NCI-H345 treated with DMSO at 0.1 percent for 48 hours (cell line): ENCODE results near the gene EPG5.
"Not testable (repeated sequence)": the region's sequence is repeated elsewhere in the genome, so short reads cannot be mapped to it uniquely, and the experiment has no call there.

ENCODE experiments used
- DNase-seq: peaks from one replicate; lab custom pipeline; 2025; ENCODE audit not compliant: unreplicated experiment; lab: John Stamatoyannopoulos, UW

The EPG5 gene

DNA sequence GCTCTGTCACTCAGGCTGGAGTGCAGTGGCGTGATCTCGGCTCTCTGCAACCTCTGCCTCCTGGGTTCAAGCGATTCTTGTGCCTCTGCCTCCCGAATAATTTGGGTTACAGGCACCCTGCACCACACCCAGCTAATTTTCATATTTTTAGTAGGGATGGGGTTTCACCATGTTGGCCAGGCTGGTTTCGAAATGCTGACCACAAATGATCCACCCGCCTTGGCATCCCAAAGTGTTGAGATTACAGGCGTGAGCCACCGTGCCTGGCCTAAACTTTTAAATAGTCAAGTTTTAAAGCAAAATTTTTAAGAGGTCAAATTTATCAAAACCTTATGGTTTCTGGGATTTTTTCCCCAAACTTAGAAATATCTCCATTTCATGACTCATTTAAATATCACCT is 148.4 kb downstream of the EPG5 start:
- DNase-seq = not testable (repeated sequence)

DNA sequence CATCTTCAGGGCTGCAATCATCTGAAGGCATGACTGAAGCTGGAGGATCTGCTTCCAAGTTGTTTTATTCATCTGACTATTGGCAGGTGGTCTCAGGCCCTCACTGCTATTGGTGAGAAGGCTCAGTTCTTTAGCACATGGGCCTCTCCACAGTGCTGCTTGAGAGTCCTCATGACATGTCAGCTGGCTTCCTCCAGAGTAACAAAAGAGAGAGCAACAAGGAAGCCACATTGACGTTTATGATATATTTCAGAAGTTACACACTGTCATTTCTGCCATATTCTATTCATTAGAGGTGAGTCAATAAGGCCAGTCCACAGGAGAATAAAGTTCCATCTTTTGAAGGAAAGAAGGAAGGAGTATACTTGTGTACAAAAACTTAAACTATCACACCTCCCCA is 149.6 kb downstream of the EPG5 start:
- no peak for DNase-seq

DNA sequence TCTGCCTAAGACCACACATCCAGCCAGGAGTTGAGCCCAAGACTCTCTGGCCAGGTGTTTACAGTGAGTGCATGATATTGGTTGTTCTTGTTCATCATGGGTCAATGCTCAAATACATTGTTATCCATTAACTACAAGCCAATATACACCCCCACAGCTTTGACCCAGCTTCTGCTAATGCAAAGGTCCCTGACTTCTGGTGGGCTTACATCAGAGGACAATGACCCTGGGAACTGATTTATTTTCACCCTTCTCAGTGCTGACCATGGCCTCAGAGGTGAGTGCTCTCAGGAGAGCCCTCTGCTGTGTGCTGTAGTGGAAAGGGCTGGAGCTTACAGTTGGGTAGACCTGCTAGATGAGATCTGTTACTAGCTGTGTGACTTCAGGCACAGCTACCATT is 152.4 kb downstream of the EPG5 start:
- not testable (repeated sequence) for DNase-seq

DNA sequence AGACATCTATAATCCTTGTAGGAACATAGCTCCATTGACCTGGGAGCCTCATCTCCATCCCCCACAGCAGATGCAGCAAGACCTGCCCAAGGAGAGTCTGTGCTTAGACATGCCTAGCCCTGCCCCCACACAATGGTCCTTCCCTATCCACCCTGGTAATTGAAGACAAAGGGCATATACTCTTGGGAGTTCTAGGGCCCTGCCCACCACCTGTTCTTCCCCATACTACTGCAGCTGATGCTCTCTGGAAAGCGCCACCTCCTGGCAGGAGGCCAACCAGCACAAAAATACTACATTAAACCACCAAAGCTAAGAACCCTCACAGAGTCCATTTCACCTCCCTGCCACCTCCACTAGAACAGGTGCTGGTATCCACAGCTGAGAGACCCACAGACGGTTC is 160.0 kb downstream of the EPG5 start:
- DNase-seq = peak; percentile 17

DNA sequence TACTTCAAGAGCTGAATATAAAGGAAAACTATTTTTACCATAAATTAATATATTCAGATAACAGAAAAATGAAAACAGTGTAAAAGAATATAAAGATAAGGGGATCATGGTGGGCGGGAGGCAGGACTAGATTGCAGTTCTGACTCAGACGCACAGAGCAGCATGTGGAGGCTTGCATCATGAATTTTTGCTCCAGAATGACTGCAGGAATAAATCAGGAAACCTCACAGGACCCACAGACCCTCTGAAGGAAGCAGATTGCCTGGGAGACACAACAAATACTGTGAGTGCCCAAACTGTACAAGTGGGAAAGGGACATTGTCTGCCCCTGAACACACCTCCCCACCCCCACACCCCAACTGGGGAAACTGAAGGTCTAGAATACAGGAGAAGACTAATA is 160.9 kb downstream of the EPG5 start:
- no peak for DNase-seq

DNA sequence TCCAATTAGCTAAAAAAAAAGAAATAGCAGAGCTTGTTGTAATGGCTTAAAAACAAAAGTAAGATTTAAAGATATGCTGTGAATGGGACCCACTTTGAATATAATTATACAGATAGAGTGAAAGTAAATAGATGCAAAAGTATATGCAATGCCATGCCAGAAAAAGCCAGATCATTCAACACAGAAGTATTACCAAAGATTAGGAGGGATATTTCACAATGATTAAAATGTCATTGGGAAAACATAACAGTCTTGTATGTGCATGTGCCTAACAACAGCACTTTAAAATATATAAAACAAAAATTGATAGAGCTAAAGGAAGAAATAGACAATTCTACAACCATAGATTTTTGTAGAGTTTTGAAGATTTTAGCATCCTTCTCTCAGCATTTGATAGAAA is 161.6 kb downstream of the EPG5 start:
- DNase-seq = no peak

DNA sequence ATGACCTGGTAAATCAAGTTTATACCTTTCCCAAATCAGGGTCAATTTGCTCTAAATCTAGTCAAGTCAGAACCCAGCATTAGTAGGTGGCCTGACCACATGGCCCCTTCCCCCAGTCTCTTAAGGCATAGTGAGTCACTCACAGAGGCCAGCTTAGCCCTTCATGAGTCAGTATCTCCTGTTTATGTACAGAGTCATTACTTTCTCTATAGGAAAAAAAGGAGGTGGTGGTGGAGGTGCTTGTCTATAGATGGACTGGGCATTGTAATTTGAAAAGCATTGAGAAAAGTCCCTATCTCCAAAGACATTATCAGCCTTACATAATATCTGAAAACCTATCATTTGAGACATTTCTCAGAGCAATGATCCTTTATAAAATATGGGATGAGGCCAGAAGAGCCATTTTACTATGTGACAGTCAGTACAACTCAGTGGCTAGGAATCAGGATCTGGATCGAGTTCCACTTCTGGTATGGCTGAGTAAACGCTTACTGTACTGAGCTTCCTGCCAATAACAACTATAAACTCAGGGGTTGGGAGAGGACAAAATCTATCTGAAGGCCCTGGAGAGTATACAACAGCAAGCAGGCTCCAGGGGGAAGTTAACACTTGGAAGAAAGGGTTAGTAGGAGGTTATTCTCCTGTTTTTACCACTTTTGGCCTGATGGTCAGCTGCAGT is 164.2 kb downstream of the EPG5 start:
- DNase-seq = no peak

DNA sequence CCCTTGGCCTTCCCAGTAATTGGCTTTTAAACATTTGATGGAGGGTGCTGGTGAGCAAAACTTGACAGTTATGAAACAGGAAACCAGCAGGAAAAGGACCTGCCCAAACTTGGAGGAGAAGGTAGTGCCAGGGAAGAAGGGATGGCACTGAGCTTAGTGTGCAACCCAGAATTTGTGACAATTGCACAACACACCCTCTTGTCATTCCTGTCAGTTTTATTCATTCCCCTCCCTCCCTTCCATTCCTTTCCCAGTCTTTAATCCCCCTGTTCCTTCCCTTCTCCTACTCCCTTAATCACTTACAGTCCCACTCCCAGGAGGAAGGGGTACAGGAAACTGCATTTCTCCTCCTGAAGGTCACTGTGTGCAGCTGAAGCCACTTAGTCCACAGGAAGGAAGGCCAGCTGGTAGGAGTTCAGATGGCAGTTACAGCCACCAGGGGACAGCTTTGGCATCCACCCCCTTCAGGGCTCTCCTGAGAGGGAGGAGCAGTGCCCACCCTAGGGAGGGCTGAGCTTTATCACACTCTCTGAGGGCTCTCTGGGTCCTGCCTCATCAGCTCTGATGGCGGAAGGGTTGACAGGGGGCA is 165.6 kb downstream of the EPG5 start:
- no peak for DNase-seq
